Endothelial cell of umbilical vein (primary cell): ENCODE results near the gene CNTNAP2. TPM values are rescaled to one million over a fixed set of nuclear protein-coding genes. Genes with fewer than 3 reads are reported as not detected.

Experiments used
- BruUV-seq: library from RNA; stranded (reverse); fragments of 400-500 nt; replicated peaks from 2 replicates; lab custom pipeline; 2021; lab: Mats Ljungman, UMichigan
- CTCF ChIA-PET: fragments of 300-600, 350-600 bp; sonication (Branson Sonifier 250); formaldehyde crosslinking; loops from one replicate; lab custom pipeline; 2021; ENCODE audit warnings: antibody characterized with exemption, inconsistent platforms; lab: Charles Lee
- POLR2A ChIA-PET: fragments of 300-600, 350-600 bp; sonication (Branson Sonifier 250); formaldehyde crosslinking; loops from one replicate; lab custom pipeline; 2021; ENCODE audit warnings: antibody characterized with exemption, inconsistent platforms; lab: Charles Lee
- DNase-seq: peaks from one replicate; pipeline ENCODE4 v3.0.0-alpha.2; 2011; ENCODE audit warnings: low read depth, low spot score
- FAIRE-seq: peaks from 2 replicates; lab custom pipeline; 2011; peaks lifted over from hg19 to GRCh38; lab: Jason Lieb, UNC
- H2AFZ ChIP-seq: 2 replicates; pipeline ENCODE4 v1.6.0; 2012; ENCODE audit warnings: low read depth, low read length, control low read depth, inconsistent platforms
- H3K27ac ChIP-seq: 2 replicates; pipeline ENCODE4 v1.5.1; 2011; ENCODE audit warnings: low read depth, mild to moderate bottlenecking, control low read depth, low read length, moderate library complexity; ENCODE audit not compliant: insufficient read depth
- H3K27me3 ChIP-seq, 2 experiments: 2 replicates each; pipeline versions ENCODE4 v1.6.0 to v1.6.1; 2011; ENCODE audit warnings: low read length in 2 of 2, mixed read lengths in 1 of 2; ENCODE audit not compliant: control insufficient read depth in 2 of 2, insufficient read depth in 2 of 2
- H3K36me3 ChIP-seq, 2 experiments: 2 replicates in 1 of 2; 3 replicates in 1 of 2; pipeline ENCODE4 v1.5.1; 2011; ENCODE audit warnings: low read length in 2 of 2, mild to moderate bottlenecking in 1 of 2, moderate library complexity in 1 of 2; ENCODE audit not compliant: control insufficient read depth in 2 of 2, insufficient read depth in 2 of 2; ENCODE audit errors: extremely low read depth in 1 of 2
- H3K4me1 ChIP-seq: 3 replicates; pipeline ENCODE4 v1.5.1; 2011; ENCODE audit warnings: mild to moderate bottlenecking, low read length; ENCODE audit not compliant: control insufficient read depth, insufficient read depth; ENCODE audit errors: extremely low read depth
- H3K4me2 ChIP-seq: 2 replicates; pipeline ENCODE4 v1.6.1; 2011; ENCODE audit warnings: low read length, control low read depth, mixed read lengths; ENCODE audit not compliant: insufficient read depth
- H3K4me3 ChIP-seq, 3 experiments: fragments of 200-600 bp in 1 of 3; sonication (generic), shearing (Covaris generic) in 1 of 3; replicated peaks in 1 of 3; 2 replicates each; pipeline ENCODE4 v1.5.1; 2011 to 2016; ENCODE audit warnings: control low read depth in 3 of 3, low read length in 3 of 3, mild to moderate bottlenecking in 2 of 3, inconsistent platforms in 1 of 3, low read depth in 1 of 3, moderate library complexity in 1 of 3; ENCODE audit not compliant: insufficient read depth in 1 of 3
- H3K79me2 ChIP-seq: 2 replicates; pipeline ENCODE4 v1.6.0; 2012; ENCODE audit warnings: low read length, inconsistent platforms; ENCODE audit not compliant: control insufficient read depth, insufficient read depth
- H3K9ac ChIP-seq: replicated peaks from 2 replicates; pipeline ENCODE3; 2011; ENCODE audit warnings: low read length, control low read depth; ENCODE audit not compliant: insufficient read depth; ENCODE audit errors: extremely low read depth
- H3K9me1 ChIP-seq: replicated peaks from 3 replicates; pipeline ENCODE4 v1.6.0; 2011; ENCODE audit warnings: mild to moderate bottlenecking, low read length; ENCODE audit not compliant: control insufficient read depth, insufficient read depth; ENCODE audit errors: extremely low read depth
- H3K9me3 ChIP-seq: replicated peaks from 2 replicates; pipeline ENCODE4 v1.5.1; 2012; ENCODE audit warnings: low read length, inconsistent platforms; ENCODE audit not compliant: control insufficient read depth, insufficient read depth
- H4K20me1 ChIP-seq: replicated peaks from 2 replicates; pipeline ENCODE3; 2011; ENCODE audit warnings: mild to moderate bottlenecking, low read length; ENCODE audit not compliant: control insufficient read depth, insufficient read depth; ENCODE audit errors: extremely low read depth
- EZH2 ChIP-seq: IDR thresholded peaks from 2 replicates; pipeline ENCODE4 v1.6.1; 2012; ENCODE audit warnings: borderline replicate concordance, low read depth, mild to moderate bottlenecking, moderate library complexity, low read length, inconsistent platforms; ENCODE audit not compliant: severe bottlenecking
- FOS ChIP-seq: IDR thresholded peaks from 2 replicates; pipeline ENCODE4 v1.6.1; 2011; ENCODE audit warnings: mild to moderate bottlenecking, low read length, moderate library complexity, borderline replicate concordance; ENCODE audit not compliant: insufficient read depth
- GATA2 ChIP-seq: IDR thresholded peaks from 2 replicates; pipeline ENCODE4 v1.7.0; 2011; ENCODE audit warnings: low read depth, mild to moderate bottlenecking, moderate library complexity, mixed read lengths, low read length; ENCODE audit not compliant: insufficient read length, insufficient read depth
- JUN ChIP-seq: IDR thresholded peaks from 2 replicates; pipeline ENCODE4 v1.6.1; 2011; ENCODE audit warnings: borderline replicate concordance, low read depth; ENCODE audit not compliant: insufficient read length, insufficient read depth
- MYC ChIP-seq: IDR thresholded peaks from one replicate; pipeline ENCODE4 v1.6.1; 2011; ENCODE audit warnings: mild to moderate bottlenecking, low read depth, low read length
- POLR2A ChIP-seq: IDR thresholded peaks from 2 replicates; pipeline ENCODE4 v1.6.1; 2012; ENCODE audit warnings: low read depth, mild to moderate bottlenecking, control low read depth, low read length
- POLR2AphosphoS5 ChIP-seq: IDR thresholded peaks from 2 replicates; pipeline ENCODE4 v1.6.1; 2012; ENCODE audit warnings: low read depth, mild to moderate bottlenecking, control low read depth, low read length, moderate library complexity; ENCODE audit not compliant: insufficient read depth
- dilution Hi-C: fragments of 300-500 bp; cut with MboI; formaldehyde crosslinking; loops from one replicate; pipeline ENCODE4 v1.15.0; 2019; ENCODE audit warnings: low sequenced_read_pairs; ENCODE audit not compliant: extremely low pct_ligation_motif_present
- intact Hi-C: fragments of 100-400 bp; cut with micrococcal nuclease; formaldehyde crosslinking; loops from one replicate; pipeline ENCODE4 v1.10.0; 2022
- polyA plus RNA-seq, 4 experiments: library from polyadenylated mRNA; depleted of rRNA in 3 of 4; stranded (reverse) in 3 of 4; unstranded in 1 of 4; fragments of >200 nt; gene quantifications; 2 replicates each; pipeline versions ENCODE4 v1.2.1 to v1.2.3, GENCODE V29; 2011 to 2012; ENCODE audit warnings: missing spikeins in 1 of 4
- total RNA-seq: library from RNA; stranded (reverse); gene quantifications from 2 replicates; pipeline ENCODE4 v1.2.3, GENCODE V29; 2021
- TF ChIP-seq, protein P1 (sequence below), 2 donors: IDR thresholded peaks; 1 replicate in 1 of 2; 2 replicates in 1 of 2; pipeline ENCODE4 v1.5.1; 2011; ENCODE audit warnings: low read length in 2 of 2, mild to moderate bottlenecking in 2 of 2, moderate library complexity in 2 of 2, control low read depth in 1 of 2, inconsistent platforms in 1 of 2, low read depth in 1 of 2; ENCODE audit not compliant: insufficient read depth in 1 of 2; ENCODE audit errors: extremely low read depth in 1 of 2
- TF ChIP-seq, protein P2 (sequence below): IDR thresholded peaks from 2 replicates; pipeline ENCODE4 v1.6.1; 2011; ENCODE audit not compliant: insufficient read depth, insufficient read length

The CNTNAP2 gene
- total and polyA plus RNA-seq, 2 donors (not counting 3 experiments of a cell fraction or from before 2014, with no cell fraction given): not detected

DNA sequence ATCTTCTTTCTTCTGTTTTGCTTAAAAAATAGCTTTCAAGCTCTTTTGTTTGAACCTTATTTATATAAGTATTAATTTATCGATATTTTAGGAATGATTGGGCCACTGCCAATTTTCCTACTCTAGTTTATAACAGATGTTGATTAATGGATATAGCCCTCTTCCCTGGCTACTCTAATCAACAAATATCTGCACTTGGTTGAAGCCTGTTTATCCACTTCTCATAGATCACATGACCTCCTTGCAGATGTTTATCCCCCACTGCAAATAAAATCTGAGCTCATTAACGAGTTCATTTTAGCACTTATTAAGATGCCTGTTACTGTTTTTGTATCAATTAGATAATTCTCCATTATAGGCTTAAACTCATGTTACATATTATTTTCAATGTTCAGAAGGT is 715.3 kb downstream of the CNTNAP2 start:
- Histone ChIP-seq H3K9me1 (no peaks in the 10 kb centered on the region), H4K20me1 (no peaks in the 10 kb centered on the region), H3K9me3 (no peaks in the 10 kb centered on the region), H3K4me3 (no peak overlapping the region), H3K79me2 (no peaks in the 10 kb centered on the region), H3K4me2 (no peak overlapping the region), H3K9ac (no peak overlapping the region), H3K27me3 (no peaks in the 10 kb centered on the region), H2AFZ (no peak overlapping the region), H3K4me1 (no peaks in the 10 kb centered on the region), H3K27ac (no peak overlapping the region), H3K36me3 (no peaks in the 10 kb centered on the region)
- intact Hi-C loops: no loop called here
- CTCF ChIA-PET: no interaction called here
- POLR2A ChIA-PET: interaction anchor here (0.6 kb wide), 1 partner anchor 17 kb away, joined by 6 read pairs; no protein-coding TSS in a partner anchor
- TF ChIP-seq JUN (no peak), MYC (no peak), POLR2AphosphoS5 (no peak), FOS (no peak), POLR2A (no peak), EZH2 (no peak), GATA2 (no peak)
- TF ChIP-seq, protein P1, sequence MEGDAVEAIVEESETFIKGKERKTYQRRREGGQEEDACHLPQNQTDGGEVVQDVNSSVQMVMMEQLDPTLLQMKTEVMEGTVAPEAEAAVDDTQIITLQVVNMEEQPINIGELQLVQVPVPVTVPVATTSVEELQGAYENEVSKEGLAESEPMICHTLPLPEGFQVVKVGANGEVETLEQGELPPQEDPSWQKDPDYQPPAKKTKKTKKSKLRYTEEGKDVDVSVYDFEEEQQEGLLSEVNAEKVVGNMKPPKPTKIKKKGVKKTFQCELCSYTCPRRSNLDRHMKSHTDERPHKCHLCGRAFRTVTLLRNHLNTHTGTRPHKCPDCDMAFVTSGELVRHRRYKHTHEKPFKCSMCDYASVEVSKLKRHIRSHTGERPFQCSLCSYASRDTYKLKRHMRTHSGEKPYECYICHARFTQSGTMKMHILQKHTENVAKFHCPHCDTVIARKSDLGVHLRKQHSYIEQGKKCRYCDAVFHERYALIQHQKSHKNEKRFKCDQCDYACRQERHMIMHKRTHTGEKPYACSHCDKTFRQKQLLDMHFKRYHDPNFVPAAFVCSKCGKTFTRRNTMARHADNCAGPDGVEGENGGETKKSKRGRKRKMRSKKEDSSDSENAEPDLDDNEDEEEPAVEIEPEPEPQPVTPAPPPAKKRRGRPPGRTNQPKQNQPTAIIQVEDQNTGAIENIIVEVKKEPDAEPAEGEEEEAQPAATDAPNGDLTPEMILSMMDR (IDR thresholded peaks at IDR 0.05; ENCODE audit: extremely low read depth in 1 of 2, insufficient read depth in 1 of 2, low read depth in 1 of 2, low read length in 2 of 2): no peak
- TF ChIP-seq, protein P2, sequence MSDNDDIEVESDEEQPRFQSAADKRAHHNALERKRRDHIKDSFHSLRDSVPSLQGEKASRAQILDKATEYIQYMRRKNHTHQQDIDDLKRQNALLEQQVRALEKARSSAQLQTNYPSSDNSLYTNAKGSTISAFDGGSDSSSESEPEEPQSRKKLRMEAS: no peak
- DNase-seq (no peak), FAIRE-seq (no peak)
- dilution Hi-C loops: no loop called here
- BruUV-seq: no TSS peak
